ENCODE results near the gene CCDC154. TPM values are rescaled to one million over a fixed set of nuclear protein-coding genes. Genes with fewer than 3 reads are reported as not detected.

CCDC154 gene
- total RNA-seq, 1 donor from 2014 or later, result 1.5 TPM

GRCh38 chr16:1439058-1439698 is 5.2 kb downstream of the CCDC154 start:
- H3K36me3 Mint-ChIP-seq (ENCODE audit: low read depth, unreplicated experiment), result no peaks in the 10 kb centered on the region
- Histone ChIP-seq H3K36me3 (ENCODE audit: insufficient read depth, low read length) (no peaks in the 10 kb centered on the region), H3K9me3 (ENCODE audit: insufficient read depth, low read depth, low read length) (no peaks in the 10 kb centered on the region), H3K4me2 (ENCODE audit: low read length) (no peak overlapping the region), H3K4me1 (ENCODE audit: insufficient read depth, low read length) (no peaks in the 10 kb centered on the region), H3K9ac (ENCODE audit: low read length) (no peak overlapping the region), H3K4me3 (ENCODE audit: insufficient read depth, low read depth, low read length) (no peak overlapping the region), H3K27me3 (ENCODE audit: insufficient read depth, low read length) (no peaks in the 10 kb centered on the region), H4K20me1 (ENCODE audit: insufficient read depth, low read length) (no peaks in the 10 kb centered on the region), H2AFZ (ENCODE audit: low read depth, low read length) (no peak overlapping the region), H3K79me2 (ENCODE audit: insufficient read depth, low read length) (no peaks in the 10 kb centered on the region), H3K27ac (ENCODE audit: low read depth, low read length) (no peak overlapping the region)
- FAIRE-seq (no peak), DNase-seq (ENCODE audit: low read depth) (no peak)
- H3K4me1 Mint-ChIP-seq (ENCODE audit: low read depth, unreplicated experiment), result no peaks in the 10 kb centered on the region
- no peak overlapping the region for H3K4me3 Mint-ChIP-seq (ENCODE audit: unreplicated experiment)
- H3K27ac Mint-ChIP-seq (ENCODE audit: unreplicated experiment), result no peak overlapping the region
- TF ChIP-seq CTCF (IDR thresholded peaks at IDR 0.05; ENCODE audit: insufficient read depth, low read depth, low read length) (no peak), EZH2 (IDR thresholded peaks at IDR 0.05; ENCODE audit: insufficient read depth, low read length) (no peak)
- H3K27me3 Mint-ChIP-seq (ENCODE audit: low read depth, unreplicated experiment), result peaks cover 2% of the 10 kb centered on the region
- no peaks in the 10 kb centered on the region for H3K9me3 Mint-ChIP-seq (ENCODE audit: unreplicated experiment)

- H4K20me1 ChIP-seq (ENCODE audit: insufficient read depth, low read length), result no peaks in the 10 kb centered on the region
- TF ChIP-seq EZH2 (IDR thresholded peaks at IDR 0.05; ENCODE audit: insufficient read depth, low read length) (no peak), CTCF (IDR thresholded peaks at IDR 0.05; ENCODE audit: insufficient read depth, low read depth, low read length) (no peak)
- FAIRE-seq (no peak), DNase-seq (ENCODE audit: low read depth) (no peak)
- Mint-ChIP-seq H3K36me3 (ENCODE audit: low read depth, unreplicated experiment) (no peaks in the 10 kb centered on the region), H3K4me3 (ENCODE audit: unreplicated experiment) (no peak overlapping the region), H3K9me3 (ENCODE audit: unreplicated experiment) (no peaks in the 10 kb centered on the region), H3K27me3 (ENCODE audit: low read depth, unreplicated experiment) (peaks cover 2% of the 10 kb centered on the region), H3K4me1 (ENCODE audit: low read depth, unreplicated experiment) (no peaks in the 10 kb centered on the region), H3K27ac (ENCODE audit: unreplicated experiment) (no peak overlapping the region)
- H2AFZ ChIP-seq (ENCODE audit: low read depth, low read length), result no peak overlapping the region
- H3K36me3 ChIP-seq (ENCODE audit: insufficient read depth, low read length), result no peaks in the 10 kb centered on the region
- no peaks in the 10 kb centered on the region for H3K9me3 ChIP-seq (ENCODE audit: insufficient read depth, low read depth, low read length)
- H3K4me1 ChIP-seq (ENCODE audit: insufficient read depth, low read length), result no peaks in the 10 kb centered on the region
- no peaks in the 10 kb centered on the region for H3K79me2 ChIP-seq (ENCODE audit: insufficient read depth, low read length)
- no peak overlapping the region for H3K4me2 ChIP-seq (ENCODE audit: low read length)
- H3K27me3 ChIP-seq (ENCODE audit: insufficient read depth, low read length), result no peaks in the 10 kb centered on the region
- no peak overlapping the region for H3K9ac ChIP-seq (ENCODE audit: low read length)
- no peak overlapping the region for H3K27ac ChIP-seq (ENCODE audit: low read depth, low read length)
- no peak overlapping the region for H3K4me3 ChIP-seq (ENCODE audit: insufficient read depth, low read depth, low read length)
Measured at GRCh38 chr16:1438229-1439057, 5.9 kb downstream of the CCDC154 start.

GRCh38 chr16:1437606-1438005 is 6.8 kb downstream of the CCDC154 start:
- Mint-ChIP-seq H3K36me3 (ENCODE audit: low read depth, unreplicated experiment) (no peaks in the 10 kb centered on the region), H3K27ac (ENCODE audit: unreplicated experiment) (no peak overlapping the region), H3K4me1 (ENCODE audit: low read depth, unreplicated experiment) (no peaks in the 10 kb centered on the region), H3K27me3 (ENCODE audit: low read depth, unreplicated experiment) (peaks cover 2% of the 10 kb centered on the region), H3K4me3 (ENCODE audit: unreplicated experiment) (no peak overlapping the region), H3K9me3 (ENCODE audit: unreplicated experiment) (no peaks in the 10 kb centered on the region)
- H3K9ac ChIP-seq (ENCODE audit: low read length), result no peak overlapping the region
- no peak overlapping the region for H3K4me2 ChIP-seq (ENCODE audit: low read length)
- no peak overlapping the region for H3K27ac ChIP-seq (ENCODE audit: low read depth, low read length)
- TF ChIP-seq CTCF (IDR thresholded peaks at IDR 0.05; ENCODE audit: insufficient read depth, low read depth, low read length) (no peak), EZH2 (IDR thresholded peaks at IDR 0.05; ENCODE audit: insufficient read depth, low read length) (no peak)
- no peaks in the 10 kb centered on the region for H3K4me1 ChIP-seq (ENCODE audit: insufficient read depth, low read length)
- H3K27me3 ChIP-seq (ENCODE audit: insufficient read depth, low read length), result no peaks in the 10 kb centered on the region
- H2AFZ ChIP-seq (ENCODE audit: low read depth, low read length), result no peak overlapping the region
- no peaks in the 10 kb centered on the region for H3K79me2 ChIP-seq (ENCODE audit: insufficient read depth, low read length)
- no peak overlapping the region for H3K4me3 ChIP-seq (ENCODE audit: insufficient read depth, low read depth, low read length)
- H4K20me1 ChIP-seq (ENCODE audit: insufficient read depth, low read length), result no peaks in the 10 kb centered on the region
- no peak for FAIRE-seq
- DNase-seq (ENCODE audit: low read depth), result no peak
- no peaks in the 10 kb centered on the region for H3K9me3 ChIP-seq (ENCODE audit: insufficient read depth, low read depth, low read length)
- H3K36me3 ChIP-seq (ENCODE audit: insufficient read depth, low read length), result no peaks in the 10 kb centered on the region
